Central memory CD4-positive, alpha-beta T cell (primary cell): ENCODE results near the gene ASCC3.

Experiments
- DNase-seq: peaks from one replicate; pipeline ENCODE4 v3.0.0; 2022

Gene ASCC3

DNA sequence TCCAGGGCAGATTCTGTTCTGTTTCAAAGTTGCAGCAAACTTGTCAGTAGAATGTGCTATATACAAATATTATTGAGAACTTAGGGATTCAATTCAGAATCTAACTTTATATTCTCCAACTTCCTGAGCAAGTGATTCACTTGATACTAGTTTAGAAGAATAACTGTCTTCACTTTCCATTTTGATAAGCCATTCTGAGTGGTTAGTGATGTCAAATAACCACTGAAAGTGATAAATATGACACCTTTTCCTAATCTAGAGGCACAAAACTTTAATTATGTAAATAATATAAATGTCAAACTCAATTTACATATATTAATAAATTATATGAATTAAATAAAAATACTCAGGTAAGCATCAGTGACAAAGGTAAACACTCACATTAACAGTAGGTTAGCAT, 395.9 kb downstream of the ASCC3 start:
- no peak for DNase-seq

DNA sequence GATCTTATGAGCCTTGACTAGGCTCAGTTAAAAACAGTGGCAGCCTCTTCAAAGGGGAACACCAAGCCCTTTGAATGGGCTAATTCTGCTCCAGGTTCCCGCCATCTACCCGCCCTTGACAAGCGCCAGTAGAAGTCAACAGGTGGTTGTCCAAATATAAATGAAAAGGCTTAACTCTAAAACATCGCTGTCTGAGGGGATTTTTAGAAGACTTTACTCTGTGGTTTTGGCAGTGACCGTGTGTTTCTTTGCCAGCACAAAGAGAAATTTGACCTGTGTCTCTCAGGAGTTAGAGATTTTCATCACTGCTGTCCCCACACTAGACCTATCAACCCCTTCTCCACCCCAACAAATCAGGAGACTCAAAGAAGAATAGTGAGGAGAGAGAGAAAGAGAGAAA, 396.7 kb downstream of the ASCC3 start:
- no peak for DNase-seq

DNA sequence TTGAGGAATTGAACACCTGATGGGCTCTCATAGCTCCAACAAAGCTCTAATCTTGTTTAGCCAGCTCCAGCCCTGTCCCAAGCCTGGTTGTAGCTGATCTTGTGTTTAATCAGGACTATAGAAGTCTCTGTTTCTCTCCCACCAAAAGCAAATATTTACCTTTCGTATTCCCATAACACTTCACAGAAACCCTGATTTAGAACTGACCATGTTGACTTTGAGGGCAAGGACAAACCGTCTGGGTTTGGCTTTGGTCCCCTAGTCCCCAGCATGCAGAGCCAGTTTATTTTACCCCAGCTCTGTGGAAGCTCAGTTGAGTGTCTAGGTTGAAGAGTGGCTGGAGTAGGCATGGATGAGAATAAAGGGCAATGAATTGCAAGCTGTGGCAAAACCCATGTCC, 398.4 kb downstream of the ASCC3 start:
- no peak for DNase-seq

DNA sequence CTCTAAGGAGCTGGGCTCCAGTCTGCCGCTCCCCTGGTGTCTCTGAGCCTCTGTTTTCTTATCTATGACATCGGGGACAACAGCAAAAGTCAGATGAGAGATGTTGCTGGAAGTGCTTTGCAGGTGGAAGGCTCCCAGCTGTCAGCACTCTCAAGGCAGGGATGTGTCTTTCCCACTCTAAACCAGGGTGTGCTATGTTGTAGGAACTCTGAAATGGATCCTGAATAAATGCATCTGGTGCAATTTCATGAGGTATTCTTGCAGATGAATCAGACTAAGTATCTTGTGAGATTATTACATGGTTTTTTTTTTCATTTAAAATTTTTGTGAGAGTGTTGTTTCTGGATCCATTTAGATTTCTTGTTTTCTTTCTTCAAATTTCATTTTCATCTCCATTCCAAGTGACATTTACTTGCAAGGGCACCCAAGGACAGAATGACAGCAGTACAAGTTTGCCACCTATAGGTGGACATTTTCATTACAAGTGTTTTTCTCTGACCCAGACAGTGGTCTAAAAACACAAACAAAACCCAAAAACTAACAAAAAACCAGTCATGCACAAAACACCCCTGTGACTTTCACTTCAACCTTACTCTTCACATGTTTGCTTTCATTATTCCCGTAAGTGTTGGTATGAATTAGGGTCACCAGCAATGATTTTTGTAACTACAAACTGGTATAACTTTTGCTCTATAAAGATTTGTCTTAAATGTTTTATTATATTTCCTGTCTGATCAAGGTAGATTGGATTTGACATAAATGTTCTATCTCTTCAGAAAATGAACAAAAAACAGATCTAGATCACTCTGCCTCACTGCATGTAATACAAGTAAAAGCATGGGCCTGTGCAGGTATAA, 401.7 kb downstream of the ASCC3 start:
- no peak for DNase-seq

DNA sequence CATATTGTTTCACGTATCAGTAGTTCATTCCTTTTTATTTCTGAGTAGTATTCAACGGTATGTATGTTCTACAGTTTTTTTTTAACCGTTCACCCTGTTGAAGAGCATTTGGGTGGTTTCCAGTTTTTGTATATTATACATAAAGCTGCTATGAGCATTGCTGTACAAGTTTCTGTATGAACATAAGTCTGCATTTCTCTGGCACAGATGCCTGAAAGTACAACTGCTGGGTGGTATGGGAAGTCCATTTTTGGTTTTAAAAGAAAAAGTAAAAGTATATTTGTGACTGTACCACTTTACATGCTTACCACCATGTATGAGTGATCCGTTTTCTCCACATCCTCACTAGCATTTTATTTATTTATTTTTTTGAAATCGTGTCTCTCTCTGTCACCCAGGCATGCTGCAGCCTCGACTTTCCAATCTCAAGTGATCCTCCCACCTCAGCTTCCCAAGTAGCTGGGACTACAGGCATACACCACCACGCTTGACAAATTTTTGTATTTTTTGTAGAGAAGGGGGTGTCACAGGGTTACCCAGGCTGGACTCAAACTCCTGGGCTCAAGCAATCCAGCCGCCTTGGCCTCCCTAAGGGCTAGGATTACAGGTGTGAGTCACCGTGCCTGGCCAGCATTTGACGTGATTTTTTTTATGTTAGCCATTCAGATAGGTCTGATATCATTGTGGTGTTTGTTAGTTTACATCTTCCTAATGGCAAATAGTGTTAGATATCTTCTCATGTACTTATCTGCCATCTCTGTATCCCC, 405.4 kb downstream of the ASCC3 start:
- DNase-seq: no peak

DNA sequence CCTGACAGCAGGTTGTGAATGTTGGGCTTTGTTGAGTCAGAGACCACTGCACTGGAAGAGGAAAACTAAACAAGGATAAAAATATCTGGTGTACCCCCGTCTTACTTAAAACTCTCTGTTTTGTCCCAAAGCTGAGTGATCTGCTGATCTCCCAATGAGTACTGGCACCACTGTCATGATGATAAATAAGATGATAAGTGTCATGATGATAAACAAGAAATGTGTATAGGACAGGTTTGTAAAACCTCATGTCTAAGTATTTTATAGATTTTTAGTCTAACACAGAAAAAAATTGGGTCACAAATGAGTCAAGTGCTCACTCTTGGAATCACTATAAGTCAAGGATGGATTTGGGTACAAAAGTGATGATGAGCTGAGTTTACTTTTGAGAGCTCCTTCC, 407.9 kb downstream of the ASCC3 start:
- DNase-seq: no peak

DNA sequence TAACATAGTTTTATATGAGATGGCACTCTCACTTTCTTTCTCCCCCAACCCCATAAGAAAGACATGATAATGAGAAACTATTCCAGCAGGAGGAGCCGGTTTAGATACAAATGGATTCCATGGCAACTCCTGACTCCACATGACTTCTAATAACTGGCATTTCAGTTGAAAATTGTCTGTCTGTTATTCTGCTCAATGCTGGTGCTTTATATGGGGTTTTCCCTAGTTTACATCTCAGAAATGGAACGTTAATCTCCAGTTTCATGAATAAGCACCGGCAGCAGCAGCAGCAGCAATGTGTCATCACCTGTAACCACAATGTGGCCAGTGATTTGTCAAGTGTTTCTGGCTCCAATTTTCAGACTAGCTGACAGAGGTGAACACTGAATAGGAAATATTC, 408.5 kb downstream of the ASCC3 start:
- DNase-seq: no peak

DNA sequence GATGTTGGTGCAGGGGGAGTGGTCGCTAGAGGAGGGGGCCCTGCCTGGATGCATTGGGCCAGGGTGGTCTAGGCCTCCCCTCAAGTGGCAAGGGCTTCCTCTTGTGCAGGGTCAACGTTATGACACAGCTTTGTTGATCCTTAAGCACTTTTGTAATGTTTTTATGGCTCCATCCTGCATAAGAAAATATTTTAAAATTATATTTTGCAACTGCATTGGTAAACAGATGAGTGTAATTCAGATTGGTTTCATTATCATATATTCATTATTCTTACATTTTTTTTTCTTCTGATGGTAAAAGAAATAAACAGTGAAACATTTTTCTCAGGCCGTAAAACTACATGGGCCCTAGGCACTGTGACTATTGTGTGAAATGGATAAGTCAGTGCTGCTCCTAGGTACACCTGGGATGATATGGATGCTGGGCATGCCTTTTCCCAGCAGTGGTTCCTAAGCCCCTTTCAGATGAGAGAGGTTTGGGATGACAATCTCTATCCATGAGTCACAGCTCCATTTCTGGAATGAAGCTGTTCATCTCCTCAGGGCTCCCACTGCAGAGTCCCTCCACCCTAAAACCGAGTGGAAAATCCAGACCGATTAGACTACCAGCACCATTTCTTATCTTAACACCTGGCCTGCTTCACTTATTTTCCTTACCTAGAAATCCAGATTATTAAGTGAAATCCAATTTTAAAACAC, 410.6 kb downstream of the ASCC3 start:
- DNase-seq: no peak

DNA sequence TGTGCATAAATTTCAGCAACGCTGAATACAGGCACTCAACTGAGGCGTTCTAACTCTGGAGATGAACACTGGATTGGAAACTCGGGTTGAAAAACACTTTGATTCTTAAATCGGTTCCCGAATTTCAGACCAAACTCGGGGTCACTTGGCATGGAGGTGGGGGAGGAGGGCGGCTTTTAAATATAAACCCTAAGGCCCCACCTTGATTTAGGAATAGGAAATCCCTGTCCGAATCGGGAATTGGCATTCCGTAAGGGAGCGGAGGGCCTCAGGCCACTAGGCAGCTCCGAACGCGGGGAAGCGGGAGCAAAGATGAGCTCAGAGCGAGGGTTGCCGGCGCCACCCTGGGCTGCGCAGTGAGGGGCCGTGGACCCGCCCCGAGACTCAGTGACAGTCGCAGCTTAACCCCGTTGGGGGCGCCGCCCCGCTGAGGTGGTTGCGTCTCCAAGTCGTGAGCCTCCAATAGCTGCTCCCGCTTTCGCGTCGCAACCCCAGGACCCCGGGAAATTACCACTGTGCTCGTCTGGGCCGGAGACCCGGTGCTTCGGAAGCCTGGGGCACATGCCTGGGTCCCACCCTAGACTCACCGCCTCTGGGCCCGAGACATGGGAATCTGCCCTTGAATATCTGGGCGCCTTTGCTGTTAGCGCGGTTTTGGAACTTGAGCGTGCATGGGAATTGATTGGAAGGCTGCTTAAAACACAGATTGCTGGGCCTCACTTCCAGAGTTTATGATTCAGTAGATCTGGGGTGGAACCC, 411.8 kb downstream of the ASCC3 start:
- DNase-seq: no peak

DNA sequence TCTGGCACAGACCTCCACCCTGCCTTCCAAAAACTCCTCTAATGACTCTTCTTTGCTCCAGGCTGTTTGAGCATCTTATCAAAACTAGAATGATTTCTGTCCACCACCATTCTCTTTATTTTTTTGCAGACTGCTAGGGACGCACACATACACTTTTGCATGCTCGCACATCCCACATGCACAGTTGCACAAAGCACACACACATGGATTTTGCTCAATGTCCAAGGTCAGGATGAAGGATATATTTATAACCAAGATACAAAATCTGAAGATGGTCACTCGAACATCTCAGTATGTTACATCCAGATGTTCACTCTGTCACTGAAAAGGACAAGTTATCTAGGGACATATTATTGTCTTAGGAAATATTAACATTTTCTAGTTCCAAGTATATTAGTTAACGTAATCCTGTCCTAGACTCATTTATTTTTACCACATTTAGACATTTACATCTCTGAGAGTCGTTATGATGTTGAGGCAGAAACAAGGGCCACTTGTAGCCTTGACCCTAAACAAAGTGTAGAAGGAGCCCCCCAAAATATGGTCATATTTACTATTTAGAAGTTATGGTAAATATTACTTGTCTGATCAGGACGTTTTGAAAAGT, 413.0 kb downstream of the ASCC3 start:
- DNase-seq: no peak

DNA sequence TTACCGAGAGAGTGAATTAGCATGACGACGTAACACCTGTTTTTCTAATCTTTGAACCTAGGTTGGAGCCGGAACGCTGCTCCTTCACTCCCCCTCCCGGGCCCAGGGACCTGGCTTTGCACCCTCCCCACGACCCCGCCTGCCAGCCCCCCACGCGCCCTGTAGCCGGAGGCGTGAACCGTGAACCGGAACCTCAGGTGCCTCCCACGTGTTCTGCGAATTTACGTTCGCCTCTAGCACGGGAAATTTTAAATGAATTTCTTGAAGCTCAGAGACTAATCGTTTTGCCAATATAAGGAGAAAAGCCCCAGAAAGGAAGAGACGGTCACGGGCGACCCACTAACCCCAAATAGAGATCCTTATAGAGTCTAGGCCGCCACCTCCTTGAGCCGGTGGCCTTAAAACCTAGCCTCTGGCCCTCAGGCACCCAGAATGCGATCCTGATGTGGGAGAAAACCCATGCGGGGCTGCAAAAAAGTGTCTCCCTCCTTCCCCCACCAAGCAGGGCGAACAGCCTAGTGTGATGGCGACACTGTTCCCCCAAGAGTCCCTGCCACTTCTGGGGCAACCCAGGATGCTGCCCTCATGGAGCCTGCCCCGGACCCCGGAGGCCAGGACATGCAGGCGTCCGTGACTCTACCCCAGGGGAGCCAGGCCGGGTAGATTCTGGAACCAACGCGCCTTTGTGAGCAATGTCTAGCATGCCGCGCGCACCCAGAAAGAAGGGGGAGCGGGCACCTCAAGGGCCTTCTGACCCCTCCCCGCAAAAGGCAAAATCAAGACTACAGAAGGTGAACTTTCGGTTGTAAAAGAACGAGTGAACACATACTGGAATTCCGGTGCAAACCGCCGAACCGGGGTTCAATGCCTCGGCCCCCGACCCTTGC, 413.8 kb downstream of the ASCC3 start:
- DNase-seq: no peak

DNA sequence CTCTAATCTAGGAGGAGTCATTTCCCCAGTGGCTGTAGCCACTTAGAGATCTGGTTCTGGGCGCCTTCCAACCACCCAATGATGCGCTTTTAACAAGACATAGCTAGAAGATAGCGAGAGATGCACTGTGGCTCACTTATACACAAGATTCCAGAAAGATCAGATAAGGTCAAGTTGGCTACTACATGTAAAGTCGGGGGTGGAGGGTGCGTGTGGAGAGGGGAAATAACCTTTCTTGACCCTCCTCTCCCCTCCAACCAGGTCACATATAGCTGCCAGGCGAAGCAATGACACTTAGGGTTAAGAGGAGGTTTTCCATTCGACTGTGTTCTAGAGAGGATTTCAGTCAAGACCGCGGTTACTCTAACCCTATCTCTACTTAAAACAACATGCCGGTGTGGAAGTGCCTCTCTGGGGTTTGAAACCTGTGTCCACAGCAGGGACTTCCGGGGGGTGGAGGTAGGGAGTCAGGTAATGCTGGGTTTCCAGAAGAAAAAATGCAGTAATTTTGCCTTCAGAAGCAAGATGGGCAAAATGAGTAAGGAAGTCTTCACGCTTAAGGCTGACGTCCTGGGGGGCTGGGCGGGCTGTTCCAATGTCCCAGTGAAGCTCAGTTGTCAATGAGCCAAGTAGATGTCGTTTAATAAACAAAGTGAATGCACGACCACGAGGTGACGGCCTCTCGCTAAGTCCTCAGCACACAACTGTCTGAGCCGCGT, 414.6 kb downstream of the ASCC3 start:
- DNase-seq: no peak

DNA sequence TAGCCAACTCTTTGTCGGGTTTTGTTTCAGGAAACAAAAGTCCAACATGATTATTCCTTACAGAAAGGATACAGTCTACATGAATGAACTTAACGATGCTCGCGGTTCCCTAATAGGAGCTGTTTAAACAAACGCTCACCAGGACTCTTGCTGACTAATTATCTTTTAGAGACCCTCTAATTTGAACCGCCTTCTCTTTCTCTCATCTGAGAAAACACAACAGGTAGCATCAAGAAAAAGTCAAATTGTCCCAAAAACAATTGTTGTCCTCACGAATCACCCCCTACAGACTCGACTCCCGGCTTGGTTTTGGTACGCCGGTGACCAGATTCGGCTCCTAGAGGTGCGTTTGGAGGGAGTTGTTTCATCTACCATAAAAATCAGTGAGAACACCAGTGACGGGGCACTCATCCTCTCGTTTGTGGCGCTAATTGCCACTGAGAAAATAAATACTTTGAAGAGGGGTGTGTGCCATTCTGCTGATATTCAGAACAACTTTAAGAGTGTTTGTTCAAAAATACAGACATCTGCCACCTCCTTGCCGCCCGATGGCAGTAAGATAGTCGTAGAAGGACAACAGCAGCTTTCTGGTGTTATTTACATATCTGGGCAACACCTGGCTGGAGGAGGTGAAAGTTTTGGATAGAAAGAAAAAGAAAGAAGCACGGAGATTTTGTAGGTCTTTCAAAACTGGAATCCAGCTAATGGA, 415.3 kb downstream of the ASCC3 start:
- no peak for DNase-seq

DNA sequence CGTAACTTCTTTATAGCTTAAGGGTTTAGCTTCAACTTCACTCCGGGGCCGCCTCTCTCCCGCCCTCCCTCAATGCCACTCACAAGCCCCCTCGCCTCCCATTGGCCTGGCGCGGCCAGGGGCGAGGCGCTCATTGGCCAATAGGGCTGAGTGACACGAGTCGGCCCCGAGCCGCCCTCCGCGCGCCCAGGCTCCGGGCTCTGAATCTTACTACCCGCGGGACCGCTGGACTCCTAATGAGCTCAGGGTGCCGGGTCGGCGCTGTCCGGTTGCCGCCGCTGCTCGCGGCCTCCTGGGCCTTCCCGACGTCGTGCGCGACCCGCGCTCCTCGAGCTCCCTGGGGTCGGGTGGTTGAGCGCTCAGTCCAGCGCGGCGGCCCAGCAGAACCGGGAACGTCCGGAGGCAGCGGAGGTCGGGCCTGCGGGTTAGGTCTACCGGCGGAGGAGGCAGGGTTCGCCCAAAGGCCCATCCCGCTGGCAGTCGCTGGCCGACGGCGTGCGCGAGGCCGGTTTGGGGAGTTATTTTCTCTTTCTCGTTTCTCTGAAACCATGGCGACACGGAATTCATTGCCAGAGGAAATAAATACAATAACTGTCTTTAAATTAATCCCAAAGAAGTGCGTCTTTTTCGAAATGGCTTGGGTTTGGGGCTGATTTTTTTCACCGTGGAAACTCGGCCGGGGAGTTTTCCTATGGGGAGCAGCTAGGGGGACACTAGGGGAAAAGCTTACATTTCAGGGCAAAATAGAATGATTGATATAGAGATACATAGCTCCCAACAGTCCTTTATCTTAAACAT, 416.0 kb downstream of the ASCC3 start, which contains the start of gene SIM1:
SIM1 (minus strand) TSS at position 19 of the 798 bp plus-strand sequence. CDS start 1,453 bp downstream, outside the sequence.
- DNase-seq: no peak

DNA sequence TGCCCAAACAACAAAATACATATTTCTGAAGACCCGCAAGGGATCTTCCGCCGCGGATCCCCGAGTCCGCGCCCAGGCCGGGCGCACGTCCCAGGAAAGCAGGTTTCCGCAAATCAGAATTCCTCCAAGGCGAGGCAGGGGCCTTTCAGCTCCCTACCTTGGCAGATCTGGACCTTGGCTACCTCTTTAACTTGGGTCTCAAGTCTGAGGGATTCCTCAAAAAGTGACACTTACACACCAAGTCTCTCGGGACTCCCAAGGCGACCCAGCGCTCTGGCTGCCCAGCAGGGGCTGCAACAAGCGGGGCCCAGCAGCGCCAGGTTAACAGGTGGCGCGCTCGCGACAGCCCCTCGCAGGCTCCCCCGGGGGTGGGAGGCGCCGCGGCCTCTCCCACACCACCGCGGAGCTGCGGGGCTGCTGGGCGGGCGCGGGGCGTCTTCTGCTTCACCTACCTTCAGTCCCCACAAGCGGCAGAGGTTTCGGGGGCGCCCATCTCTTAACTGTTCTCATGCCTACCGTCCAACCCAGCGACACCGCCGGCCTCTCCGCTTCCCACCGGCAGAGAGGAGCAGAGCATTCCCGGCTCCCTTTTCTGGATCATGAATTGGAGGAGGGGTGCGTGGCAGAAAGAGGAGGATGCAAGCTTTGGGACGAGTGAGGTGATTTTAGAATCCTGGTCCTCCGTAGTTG, 416.8 kb downstream of the ASCC3 start:
- no peak for DNase-seq

DNA sequence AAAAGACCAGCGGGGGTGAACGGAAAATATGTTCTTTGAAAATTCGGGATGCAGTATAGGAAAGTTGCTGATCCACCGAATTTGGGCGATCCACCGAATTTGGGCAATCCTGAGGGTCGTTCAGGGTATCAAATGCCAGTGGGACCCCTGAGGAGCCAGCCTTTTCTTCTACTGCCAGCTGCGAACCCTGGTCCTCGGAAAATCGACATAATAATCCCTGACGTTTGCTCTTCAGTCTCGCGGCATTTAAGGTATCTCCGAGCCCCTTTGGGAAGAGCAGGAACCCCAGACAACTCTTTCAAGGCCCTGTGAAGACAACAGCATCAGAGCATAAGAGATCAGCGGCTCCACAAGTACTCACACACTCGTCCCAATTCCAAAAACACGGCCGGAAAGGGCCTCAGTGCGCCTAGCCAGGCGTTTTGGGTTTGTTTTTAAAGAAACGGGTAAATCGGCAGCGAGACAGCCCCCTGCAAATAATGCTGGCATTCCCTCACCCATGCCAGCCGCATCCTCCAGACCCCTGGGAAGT, 417.4 kb downstream of the ASCC3 start:
- no peak for DNase-seq

DNA sequence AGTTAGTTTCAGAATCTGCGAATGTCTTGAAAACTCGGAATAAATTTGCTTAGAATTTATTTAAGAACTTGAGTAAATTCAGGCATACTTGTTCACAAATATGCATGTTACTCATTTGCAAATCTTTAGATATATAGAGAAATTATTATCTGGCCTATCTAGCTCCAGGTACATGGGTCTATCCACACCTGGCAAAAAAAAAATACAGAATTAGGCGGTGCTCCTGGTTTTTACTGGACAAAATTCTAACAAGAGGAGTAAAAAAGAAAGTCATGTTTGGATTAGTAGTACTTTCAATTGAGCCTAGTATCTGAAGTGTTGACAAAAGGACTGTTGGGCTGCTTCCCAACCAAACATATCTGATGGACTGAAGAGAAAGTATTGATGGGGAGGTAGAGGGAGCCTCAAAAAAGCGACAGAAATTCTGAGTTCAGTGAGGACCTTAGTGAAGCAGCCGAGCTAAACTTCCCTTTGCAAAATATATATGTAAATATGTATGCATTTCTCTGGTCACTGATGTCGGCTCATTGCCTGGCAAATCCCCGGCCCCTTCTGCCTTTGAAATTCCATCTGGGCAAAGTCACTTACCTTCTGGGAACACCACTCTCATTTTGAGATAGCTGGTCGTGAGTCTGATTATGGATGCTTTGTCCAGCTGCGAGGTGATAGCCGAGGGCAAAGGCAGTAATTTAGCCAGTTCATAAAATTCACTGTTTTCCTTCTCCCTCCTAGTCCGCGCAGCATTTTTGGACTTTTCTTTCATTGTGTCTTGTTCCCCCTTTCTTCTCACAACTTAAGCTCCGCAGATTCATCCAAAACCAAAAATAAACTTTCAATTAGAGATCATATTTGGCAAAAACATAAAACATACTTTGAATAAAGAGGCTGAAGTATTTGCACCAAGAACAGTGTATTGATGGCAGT, 418.2 kb downstream of the ASCC3 start:
- DNase-seq: no peak
